HG03460 (cell line): Measurements from ENCODE around the gene CAMK2A.

Experiments
- ATAC-seq: cut with Tn5 transposase; IDR thresholded peaks from one replicate; pipeline ENCODE4 v1.9.1; 2021; ENCODE audit not compliant: unreplicated experiment

CAMK2A gene

GRCh38 chr5:150279330-150280020 is 10.1 kb downstream of the CAMK2A start:
- ATAC-seq: no peak

GRCh38 chr5:150278916-150279315 is 10.7 kb downstream of the CAMK2A start:
- ATAC-seq: no peak

DNA sequence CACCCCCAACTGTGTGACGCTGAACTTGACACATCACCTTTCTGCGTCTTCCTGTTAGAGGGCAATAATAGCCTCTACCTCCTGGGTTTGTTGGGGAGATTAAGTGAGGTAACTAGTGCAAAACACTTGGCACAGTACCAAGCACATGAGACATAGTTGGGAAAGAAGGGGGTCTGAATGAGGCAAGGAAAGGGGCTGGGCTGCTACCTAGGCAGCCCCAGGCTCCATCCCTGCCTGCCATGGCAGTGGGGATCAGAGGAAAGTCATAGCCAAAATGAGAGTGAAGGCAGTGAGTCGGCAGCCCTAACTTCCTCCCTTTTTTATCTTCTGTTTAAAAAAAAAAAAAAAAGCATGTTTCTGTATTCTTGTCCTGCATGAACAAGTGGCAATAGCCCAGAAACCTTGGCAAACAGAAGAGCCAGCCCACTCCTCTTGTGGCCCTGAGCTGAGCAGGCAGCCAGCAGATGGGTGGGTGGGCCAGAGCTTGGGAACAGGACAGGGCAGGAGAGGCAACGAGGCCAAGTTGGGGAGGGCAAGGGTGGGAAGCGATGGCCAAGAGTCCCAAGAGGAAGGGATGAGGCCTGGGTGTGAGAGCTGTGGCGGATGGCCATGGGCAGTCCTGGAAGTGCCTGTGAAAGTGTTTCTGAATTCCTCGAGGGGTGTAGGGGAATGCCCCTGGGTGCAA is 11.4 kb downstream of the CAMK2A start:
- no peak for ATAC-seq

GRCh38 chr5:150277043-150277442 is 12.5 kb downstream of the CAMK2A start:
- ATAC-seq: no peak

DNA sequence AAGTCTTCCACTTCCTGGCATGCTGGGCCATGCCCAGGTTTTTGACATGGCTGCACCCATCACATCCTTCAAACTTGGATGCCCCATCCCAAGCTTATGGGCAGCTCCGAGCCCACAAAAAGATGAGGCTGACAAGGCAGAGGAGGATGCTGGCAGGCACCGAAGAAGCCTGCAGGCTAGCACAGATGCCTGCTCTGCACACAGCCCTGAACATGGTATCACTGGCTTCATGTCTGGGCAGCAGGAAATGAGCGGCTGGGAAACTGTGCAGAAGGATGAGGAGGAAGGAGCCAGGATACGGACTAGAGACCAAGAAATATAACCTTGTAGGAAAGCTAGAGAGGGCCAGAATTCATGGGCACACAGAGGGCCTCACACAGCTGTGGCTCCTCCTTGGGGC is 14.8 kb downstream of the CAMK2A start:
- no peak for ATAC-seq

- ATAC-seq: no peak
Measured at GRCh38 chr5:150272531-150272930, 17.0 kb downstream of the CAMK2A start.

DNA sequence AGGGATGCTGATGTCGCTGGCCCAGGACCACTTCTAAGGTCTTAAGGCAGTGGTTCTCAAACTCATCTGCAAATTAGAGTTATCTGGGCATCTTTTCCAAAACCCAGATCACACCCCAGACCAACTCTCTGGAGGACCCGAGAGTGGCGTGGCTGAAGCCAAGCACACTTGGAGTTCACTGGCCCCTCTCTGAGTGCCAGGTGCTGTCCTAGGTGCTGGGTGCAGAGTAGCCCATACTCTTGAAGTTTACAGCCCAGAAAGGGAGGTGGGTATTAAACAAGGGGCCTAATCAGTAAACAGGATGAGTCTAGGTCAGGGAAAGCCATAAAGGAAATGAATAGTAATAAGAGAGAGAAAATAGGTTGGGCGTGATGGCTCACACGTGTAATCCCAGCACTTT is 17.6 kb downstream of the CAMK2A start:
- ATAC-seq: no peak

DNA sequence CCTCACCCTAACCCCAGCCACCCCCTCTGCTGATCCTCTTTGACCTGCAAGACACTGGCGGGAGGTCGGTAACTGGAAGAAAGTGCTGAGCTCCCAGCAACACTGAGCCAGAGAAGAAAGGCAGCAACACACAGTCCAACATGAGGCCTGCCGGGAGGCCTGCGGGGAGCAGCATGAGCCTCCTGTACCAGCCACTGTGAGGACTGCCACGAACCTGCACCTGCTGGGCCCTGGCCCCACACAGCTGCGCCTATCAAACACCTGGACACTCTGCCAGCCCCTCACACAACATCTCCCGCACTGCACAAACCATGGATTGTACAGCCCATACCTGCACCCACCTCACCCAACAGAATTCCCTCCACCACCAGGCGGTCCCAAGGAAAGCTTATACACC is 18.3 kb downstream of the CAMK2A start:
- no peak for ATAC-seq

- ATAC-seq: no peak
Measured at GRCh38 chr5:150270541-150271295, 18.9 kb downstream of the CAMK2A start.

DNA sequence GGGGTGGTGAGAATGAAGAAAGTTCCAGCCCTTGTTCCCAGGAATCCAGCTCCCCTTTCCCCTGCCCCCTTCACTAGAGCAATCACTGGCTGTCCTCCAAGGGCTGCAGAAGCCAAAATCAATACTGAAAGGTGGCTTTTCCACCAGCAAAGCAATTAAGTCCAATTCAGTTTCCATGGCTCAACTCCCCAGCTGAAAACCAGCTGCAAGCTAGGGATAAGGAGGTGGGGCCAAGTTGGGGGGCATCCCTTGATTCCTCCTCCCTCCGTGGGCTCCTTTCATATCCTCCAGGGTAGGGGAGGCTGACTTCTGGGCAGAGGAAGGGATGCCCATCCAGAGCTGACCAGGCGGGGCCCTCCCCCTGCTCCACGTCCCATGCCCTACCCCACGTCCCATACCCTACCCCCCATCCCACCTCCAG is 22.7 kb downstream of the CAMK2A start:
- no peak for ATAC-seq

DNA sequence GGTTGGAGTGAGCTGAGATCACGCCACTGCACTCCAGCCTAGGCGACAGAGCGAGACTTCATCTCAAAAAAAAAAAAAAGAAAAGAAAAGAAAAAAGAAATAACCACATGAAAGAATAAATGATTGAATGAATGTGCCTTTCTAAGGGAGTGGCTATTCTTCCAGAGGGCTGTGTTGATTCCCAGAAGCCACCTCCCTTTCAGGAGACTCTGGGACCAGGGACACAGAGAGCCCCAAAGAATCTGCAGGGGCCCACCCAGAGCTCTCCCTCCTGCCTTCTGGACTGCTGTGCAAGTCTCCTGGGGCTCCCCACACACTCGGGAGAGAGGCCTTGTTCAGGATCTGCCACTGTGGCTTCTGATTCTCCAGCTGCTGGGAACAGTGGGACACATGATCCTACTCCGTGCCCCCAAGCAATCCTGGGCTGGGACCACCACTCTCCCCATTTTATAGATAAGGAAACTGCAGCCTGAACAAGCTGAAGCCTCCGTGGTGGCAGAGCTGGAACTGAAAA is 23.6 kb downstream of the CAMK2A start:
- no peak for ATAC-seq

- no peak for ATAC-seq
Measured at GRCh38 chr5:150264667-150265603, 24.6 kb downstream of the CAMK2A start.

GRCh38 chr5:150263801-150264621 is 25.6 kb downstream of the CAMK2A start:
- no peak for ATAC-seq

DNA sequence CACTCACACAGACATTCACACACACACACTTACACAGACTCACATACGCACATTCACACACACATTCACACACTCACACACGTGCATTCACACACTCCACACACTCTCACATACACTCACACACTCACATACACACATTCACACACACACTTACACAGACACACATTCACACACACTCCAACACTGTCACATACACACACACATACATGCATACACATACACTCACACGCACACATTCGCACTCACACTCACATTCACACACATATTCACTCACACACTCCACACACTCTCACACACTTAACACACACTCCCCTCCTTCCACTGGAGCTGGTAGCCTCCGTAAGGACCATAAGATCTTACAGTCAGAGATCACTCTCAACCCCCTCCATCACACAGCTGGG is 26.2 kb downstream of the CAMK2A start:
- no peak for ATAC-seq

DNA sequence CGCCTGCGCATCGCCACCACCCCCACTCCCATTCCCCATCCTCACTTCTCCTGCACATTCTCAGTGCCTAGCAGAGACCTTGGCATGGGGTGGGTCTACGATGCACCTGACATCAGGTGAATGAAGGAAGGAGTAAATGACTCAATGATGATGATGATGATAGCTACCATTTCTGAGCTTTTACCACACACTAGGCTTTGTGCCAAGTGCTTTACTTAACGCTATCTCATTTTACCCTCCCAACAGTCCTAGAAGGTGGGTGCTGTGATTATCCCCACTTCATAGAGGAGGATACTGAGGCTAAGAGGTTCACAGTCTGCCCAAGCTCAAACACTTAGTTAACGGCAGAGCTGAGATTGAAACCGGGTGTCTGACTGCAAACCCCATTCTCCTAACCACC is 27.1 kb downstream of the CAMK2A start:
- ATAC-seq: no peak

GRCh38 chr5:150261231-150261630 is 28.3 kb downstream of the CAMK2A start:
- no peak for ATAC-seq

DNA sequence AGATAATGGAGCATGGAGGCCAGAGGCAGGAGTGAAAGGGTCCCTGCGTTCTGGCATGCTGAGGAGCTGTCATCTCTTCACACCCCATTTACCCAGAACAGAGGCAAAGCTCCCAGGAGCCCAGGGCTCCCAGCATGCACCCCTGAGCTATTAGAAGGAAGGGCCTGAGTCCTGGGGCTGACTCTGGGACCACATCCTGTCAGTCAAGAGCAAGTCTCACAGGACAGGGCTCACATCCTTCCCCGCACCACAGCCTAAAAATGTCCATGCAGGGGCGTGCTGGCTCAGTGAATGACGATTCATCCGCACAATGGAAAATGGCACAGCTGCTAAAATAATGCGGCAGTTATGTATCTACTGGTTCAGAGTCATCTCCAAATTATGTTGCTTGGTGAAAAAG is 31.4 kb downstream of the CAMK2A start:
- no peak for ATAC-seq

DNA sequence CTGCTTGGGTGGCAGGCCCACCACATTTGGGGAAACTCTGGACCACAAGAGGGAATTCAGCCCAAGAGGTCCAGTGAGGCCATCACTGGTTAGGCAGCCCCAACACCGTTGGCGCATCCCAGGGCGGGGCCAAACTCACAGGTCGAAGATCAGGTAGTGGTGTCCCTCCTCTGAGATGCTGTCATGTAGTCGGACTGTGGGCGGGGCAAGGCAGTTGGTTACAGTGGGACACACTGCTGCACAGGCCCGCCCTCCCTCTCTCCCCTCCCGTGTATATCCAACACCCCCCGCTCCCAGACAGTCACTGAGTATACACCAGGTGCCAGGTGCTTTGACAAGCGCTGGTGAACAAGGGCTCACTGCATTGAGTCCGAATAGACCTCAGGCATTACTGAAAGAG is 32.1 kb downstream of the CAMK2A start:
- ATAC-seq: no peak

GRCh38 chr5:150256410-150257064 is 33.0 kb downstream of the CAMK2A start:
- no peak for ATAC-seq
